ENCODE data around the gene UNC5C. TPM values are rescaled to one million over a fixed set of nuclear protein-coding genes. Genes with fewer than 3 reads are reported as not detected.
A peak's percentile ranks its signal among the peaks of the same experiment; 100 is the strongest.

UNC5C gene
- total and polyA plus RNA-seq, 2 donors (not counting 1 experiment from before 2014, with no cell fraction given) = 2.0 to 11.6 TPM

- H3K27ac ChIP-seq (ENCODE audit: insufficient read depth, low read length) = no peak overlapping the region
- no peak for DNase-seq (ENCODE audit: low read depth in 2 of 2)
- no peaks in the 10 kb centered on the region for H3K9me3 ChIP-seq (ENCODE audit: control insufficient read depth, insufficient read depth, low read depth, low read length)
- no peaks in the 10 kb centered on the region for H3K4me1 ChIP-seq (ENCODE audit: control insufficient read depth, extremely low read depth, insufficient read depth, low read length)
- H3K79me2 ChIP-seq (ENCODE audit: control insufficient read depth, insufficient read depth, low read length) = no peaks in the 10 kb centered on the region
- H3K4me2 ChIP-seq (ENCODE audit: extremely low read depth, insufficient read depth, low read length) = no peak overlapping the region
- H3K27me3 ChIP-seq (ENCODE audit: control insufficient read depth, insufficient read depth, low read length) = no peaks in the 10 kb centered on the region
- H3K4me3 ChIP-seq (replicated peaks in 1 of 4; ENCODE audit: control extremely low read depth in 1 of 4, insufficient read depth in 1 of 4, low read depth in 3 of 4, low read length in 4 of 4) = no peak overlapping the region
- no peak overlapping the region for H3K9ac ChIP-seq (ENCODE audit: insufficient read depth, low read length)
- no peak for TF ChIP-seq CTCF (conservative IDR thresholded peaks at IDR 0.05 in 1 of 2, IDR thresholded peaks at IDR 0.05 in 1 of 2; ENCODE audit: low read depth in 1 of 2, low read length in 2 of 2)
- TF ChIP-seq EZH2 (IDR thresholded peaks at IDR 0.05; ENCODE audit: low read length, missing control alignments) = no peak
- H2AFZ ChIP-seq (ENCODE audit: low read length) = no peak overlapping the region
- no peaks in the 10 kb centered on the region for H4K20me1 ChIP-seq (ENCODE audit: control insufficient read depth, extremely low read depth, insufficient read depth, low read length)
- no peaks in the 10 kb centered on the region for H3K36me3 ChIP-seq (ENCODE audit: control insufficient read depth, insufficient read depth, low read length)
Observed at GRCh38 chr4:95156452-95156765, 392.4 kb downstream of the UNC5C start.

DNA sequence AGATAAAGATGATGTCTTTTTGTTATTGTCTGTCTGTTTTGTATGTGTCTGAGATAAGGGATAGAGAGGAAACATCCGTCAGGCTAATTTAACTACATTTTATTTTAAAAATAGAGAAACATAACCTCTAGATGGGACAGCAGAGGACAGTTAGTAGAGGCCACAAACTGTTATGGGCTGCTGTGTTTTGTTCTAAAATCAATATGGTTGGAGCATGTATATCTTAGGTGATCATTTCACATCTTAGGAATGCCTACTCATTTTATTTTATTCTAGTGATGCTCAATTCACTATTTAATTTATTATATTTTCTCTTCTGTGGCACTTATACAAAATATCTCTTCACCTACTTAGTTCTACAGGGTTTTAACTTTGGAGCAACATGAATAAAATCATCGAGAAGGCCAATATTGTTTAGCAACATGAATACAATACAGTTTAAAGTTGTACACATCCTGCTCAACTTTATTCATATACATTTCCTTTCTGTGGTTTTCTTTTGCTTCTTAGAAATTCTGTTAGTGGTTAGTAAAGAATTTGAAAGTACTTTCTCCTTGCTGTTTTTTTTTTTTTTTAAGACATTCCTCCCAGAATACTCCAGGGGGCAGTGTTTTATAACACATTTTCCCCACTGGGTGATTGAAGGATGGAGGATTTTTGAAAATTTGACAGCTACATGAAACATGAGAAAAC, 392.9 kb downstream of the UNC5C start:
- TF ChIP-seq CTCF (conservative IDR thresholded peaks at IDR 0.05 in 1 of 2, IDR thresholded peaks at IDR 0.05 in 1 of 2; ENCODE audit: low read depth in 1 of 2, low read length in 2 of 2) (peak; percentile 54 to 56), EZH2 (IDR thresholded peaks at IDR 0.05; ENCODE audit: low read length, missing control alignments) (no peak)
- no peaks in the 10 kb centered on the region for H3K9me3 ChIP-seq (ENCODE audit: control insufficient read depth, insufficient read depth, low read depth, low read length)
- H3K27me3 ChIP-seq (ENCODE audit: control insufficient read depth, insufficient read depth, low read length) = no peaks in the 10 kb centered on the region
- no peaks in the 10 kb centered on the region for H4K20me1 ChIP-seq (ENCODE audit: control insufficient read depth, extremely low read depth, insufficient read depth, low read length)
- H3K36me3 ChIP-seq (ENCODE audit: control insufficient read depth, insufficient read depth, low read length) = no peaks in the 10 kb centered on the region
- no peak overlapping the region for H2AFZ ChIP-seq (ENCODE audit: low read length)
- H3K4me2 ChIP-seq (ENCODE audit: extremely low read depth, insufficient read depth, low read length) = no peak overlapping the region
- H3K9ac ChIP-seq (ENCODE audit: insufficient read depth, low read length) = no peak overlapping the region
- no peak overlapping the region for H3K27ac ChIP-seq (ENCODE audit: insufficient read depth, low read length)
- no peak overlapping the region for H3K4me3 ChIP-seq (replicated peaks in 1 of 4; ENCODE audit: control extremely low read depth in 1 of 4, insufficient read depth in 1 of 4, low read depth in 3 of 4, low read length in 4 of 4)
- no peaks in the 10 kb centered on the region for H3K4me1 ChIP-seq (ENCODE audit: control insufficient read depth, extremely low read depth, insufficient read depth, low read length)
- peak; percentile 54 to 60 for DNase-seq (ENCODE audit: low read depth in 2 of 2)
- no peaks in the 10 kb centered on the region for H3K79me2 ChIP-seq (ENCODE audit: control insufficient read depth, insufficient read depth, low read length)

- Histone ChIP-seq H3K9me3 (ENCODE audit: control insufficient read depth, insufficient read depth, low read depth, low read length) (no peaks in the 10 kb centered on the region), H3K27ac (ENCODE audit: insufficient read depth, low read length) (no peak overlapping the region), H3K79me2 (ENCODE audit: control insufficient read depth, insufficient read depth, low read length) (no peaks in the 10 kb centered on the region), H3K27me3 (ENCODE audit: control insufficient read depth, insufficient read depth, low read length) (no peaks in the 10 kb centered on the region), H3K36me3 (ENCODE audit: control insufficient read depth, insufficient read depth, low read length) (no peaks in the 10 kb centered on the region), H3K4me2 (ENCODE audit: extremely low read depth, insufficient read depth, low read length) (no peak overlapping the region), H3K9ac (ENCODE audit: insufficient read depth, low read length) (no peak overlapping the region), H4K20me1 (ENCODE audit: control insufficient read depth, extremely low read depth, insufficient read depth, low read length) (no peaks in the 10 kb centered on the region), H3K4me3 (replicated peaks in 1 of 4; ENCODE audit: control extremely low read depth in 1 of 4, insufficient read depth in 1 of 4, low read depth in 3 of 4, low read length in 4 of 4) (no peak overlapping the region), H2AFZ (ENCODE audit: low read length) (no peak overlapping the region), H3K4me1 (ENCODE audit: control insufficient read depth, extremely low read depth, insufficient read depth, low read length) (no peaks in the 10 kb centered on the region)
- TF ChIP-seq EZH2 (IDR thresholded peaks at IDR 0.05; ENCODE audit: low read length, missing control alignments) (no peak), CTCF (conservative IDR thresholded peaks at IDR 0.05 in 1 of 2, IDR thresholded peaks at IDR 0.05 in 1 of 2; ENCODE audit: low read depth in 1 of 2, low read length in 2 of 2) (no peak)
- DNase-seq (ENCODE audit: low read depth in 2 of 2) = no peak
Observed at GRCh38 chr4:95153182-95153581, 395.6 kb downstream of the UNC5C start.

Data from fibroblast of lung (primary cell).